Neural progenitor cell (in vitro differentiated cells): ENCODE data around the gene GNAI3.

Experiments
- CTCF ChIP-seq: fragments of 200-600 bp; sonication (generic); IDR thresholded peaks from 2 replicates; pipeline ENCODE4 v1.5.1; 2017; ENCODE audit warnings: antibody characterized with exemption, mild to moderate bottlenecking
- EZH2phosphoT487 ChIP-seq: fragments of 200-600 bp; sonication (generic); IDR thresholded peaks from 2 replicates; pipeline ENCODE4 v1.6.1; 2017; ENCODE audit warnings: antibody characterized with exemption

- TF ChIP-seq CTCF (peak; percentile 56), EZH2phosphoT487 (no peak)
Observed at GRCh38 chr1:109499661-109500536, 48.5 kb upstream of the GNAI3 start.
